Measurements from ENCODE around the gene FFAR1. TPM values are rescaled to one million over a fixed set of nuclear protein-coding genes. Genes with fewer than 3 reads are reported as not detected.

Gene FFAR1
- total RNA-seq, 2 experiments from 2014 or later: not detected

- Mint-ChIP-seq H3K9me3 (ENCODE audit: insufficient read depth) (peaks cover 7% of the 10 kb centered on the region), H3K4me1 (ENCODE audit: low read depth) (no peaks in the 10 kb centered on the region), H3K4me3 (no peak overlapping the region), H3K27ac (no peak overlapping the region), H3K36me3 (ENCODE audit: low read depth) (peaks cover 5% of the 10 kb centered on the region), H3K27me3 (ENCODE audit: low read depth) (peaks cover 14% of the 10 kb centered on the region)
- ATAC-seq (no peak), DNase-seq (no peak)
- POLR2A ChIA-PET: no interaction called here
- CTCF ChIA-PET: interaction anchor here (0.5 to 1.5 kb wide), 2 partner anchors 38 to 106 kb away, joined by 3 to 7 read pairs; no protein-coding TSS in a partner anchor
These were observed 40.8 kb downstream of the FFAR1 start for GRCh38 chr19:35388277-35389054.

GRCh38 chr19:35389192-35389861, 41.6 kb downstream of the FFAR1 start:
- H3K4me3 Mint-ChIP-seq: no peak overlapping the region
- H3K4me1 Mint-ChIP-seq (ENCODE audit: low read depth): no peaks in the 10 kb centered on the region
- H3K36me3 Mint-ChIP-seq (ENCODE audit: low read depth): peaks cover 5% of the 10 kb centered on the region
- no peak for ATAC-seq
- no peak overlapping the region for H3K27ac Mint-ChIP-seq
- POLR2A ChIA-PET: no interaction called here
- DNase-seq: no peak
- peaks cover 7% of the 10 kb centered on the region for H3K9me3 Mint-ChIP-seq (ENCODE audit: insufficient read depth)
- peaks cover 11% of the 10 kb centered on the region for H3K27me3 Mint-ChIP-seq (ENCODE audit: low read depth)
- CTCF ChIA-PET: no interaction called here

DNA sequence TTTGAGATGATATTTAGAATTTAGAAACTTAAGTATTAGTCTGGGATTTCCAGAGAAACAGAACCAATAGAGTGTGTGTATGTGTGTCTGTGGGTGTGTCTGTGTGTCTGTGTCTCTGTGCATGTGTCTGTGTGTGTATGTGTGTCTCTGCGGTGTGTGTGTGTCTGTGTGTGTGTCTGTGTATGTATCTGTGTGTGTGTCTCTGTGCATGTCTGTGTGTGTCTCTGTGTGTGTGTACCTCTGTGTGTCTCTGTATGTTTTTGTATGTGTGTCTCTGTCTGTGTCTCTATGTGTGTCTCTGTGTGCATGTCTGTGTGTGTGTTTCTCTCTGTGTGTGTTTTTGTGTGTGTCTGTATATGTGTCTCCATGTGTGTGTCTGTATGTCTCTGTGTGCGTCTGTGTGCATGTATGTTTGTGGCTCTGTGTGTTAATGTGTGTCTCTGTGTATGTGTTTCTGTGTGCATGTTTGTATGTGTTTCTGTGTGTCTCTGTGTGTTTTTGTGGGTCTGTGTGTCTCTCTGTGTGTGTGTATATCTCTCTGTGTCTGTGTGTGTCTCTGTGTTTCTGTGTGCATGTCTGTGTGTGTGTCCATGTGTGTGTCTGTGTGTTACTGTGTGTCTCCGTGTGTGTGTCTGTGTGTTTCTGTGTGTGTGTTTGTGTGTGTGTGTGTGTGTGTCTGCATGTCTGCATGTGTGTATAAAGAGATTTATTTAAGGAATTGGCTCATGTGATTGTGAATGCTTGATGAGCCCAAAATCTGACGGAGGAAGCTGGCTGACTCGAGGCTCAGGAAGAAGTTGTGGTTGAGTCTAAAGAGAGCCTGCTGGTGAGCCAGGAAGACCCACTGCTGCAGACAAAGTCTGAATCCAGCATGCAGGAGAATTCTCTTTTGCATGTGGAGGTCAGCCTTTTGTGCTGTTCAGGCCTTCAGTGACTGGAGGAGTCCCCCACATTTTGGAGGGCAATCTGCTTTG, 45.3 kb downstream of the FFAR1 start:
- ChIA-PET POLR2A (no interaction called here), CTCF (no interaction called here)
- Mint-ChIP-seq H3K4me1 (ENCODE audit: low read depth) (no peaks in the 10 kb centered on the region), H3K27me3 (ENCODE audit: low read depth) (peaks cover 9% of the 10 kb centered on the region), H3K4me3 (no peak overlapping the region), H3K27ac (no peak overlapping the region), H3K9me3 (ENCODE audit: insufficient read depth) (no peaks in the 10 kb centered on the region), H3K36me3 (ENCODE audit: low read depth) (no peaks in the 10 kb centered on the region)
- ATAC-seq (no peak), DNase-seq (no peak)

GRCh38 chr19:35395382-35396199, 47.9 kb downstream of the FFAR1 start:
- H3K4me1 Mint-ChIP-seq (ENCODE audit: low read depth): no peaks in the 10 kb centered on the region
- no peaks in the 10 kb centered on the region for H3K9me3 Mint-ChIP-seq (ENCODE audit: insufficient read depth)
- no peaks in the 10 kb centered on the region for H3K36me3 Mint-ChIP-seq (ENCODE audit: low read depth)
- H3K27ac Mint-ChIP-seq: no peak overlapping the region
- peaks cover 9% of the 10 kb centered on the region for H3K27me3 Mint-ChIP-seq (ENCODE audit: low read depth)
- CTCF ChIA-PET: no interaction called here
- H3K4me3 Mint-ChIP-seq: no peak overlapping the region
- POLR2A ChIA-PET: interaction anchor here (0.6 kb wide), 1 partner anchor 228 kb away, joined by 6 read pairs; no protein-coding TSS in a partner anchor
- ATAC-seq: no peak
- no peak for DNase-seq

DNA sequence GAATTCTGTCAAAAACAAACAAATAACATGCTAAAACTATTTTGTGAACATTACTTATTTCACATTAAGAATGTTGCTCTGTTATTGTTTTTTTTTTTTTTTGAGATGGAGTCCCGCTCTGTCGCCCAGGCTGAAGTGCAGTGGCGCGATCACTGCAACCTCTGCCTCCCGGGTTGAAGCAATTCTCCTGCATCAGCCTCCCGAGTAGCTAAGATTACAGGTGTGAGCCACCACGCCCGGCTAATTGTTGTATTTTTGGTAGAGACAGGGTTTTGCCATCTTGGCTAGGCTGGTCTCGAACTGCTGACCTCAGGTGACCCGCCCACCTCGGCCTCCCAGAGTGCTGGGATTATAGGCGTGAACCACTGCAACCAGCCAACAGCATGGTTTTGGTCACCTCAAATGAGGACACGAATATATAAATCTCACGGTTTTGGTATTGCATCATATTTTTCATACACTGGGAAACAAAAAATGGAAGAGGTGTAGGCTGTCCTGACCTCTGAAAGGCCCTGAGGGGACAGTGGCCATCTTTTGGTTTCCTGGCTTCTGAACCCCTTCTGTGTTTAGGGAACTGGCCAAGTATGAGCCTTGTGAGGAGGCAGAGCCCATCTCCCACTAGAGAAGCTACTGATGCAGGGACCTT, 48.7 kb downstream of the FFAR1 start:
- Mint-ChIP-seq H3K4me1 (ENCODE audit: low read depth) (no peaks in the 10 kb centered on the region), H3K9me3 (ENCODE audit: insufficient read depth) (no peaks in the 10 kb centered on the region), H3K36me3 (ENCODE audit: low read depth) (no peaks in the 10 kb centered on the region), H3K27ac (no peak overlapping the region), H3K27me3 (ENCODE audit: low read depth) (peaks cover 6% of the 10 kb centered on the region), H3K4me3 (no peak overlapping the region)
- ChIA-PET CTCF (no interaction called here), POLR2A (interaction anchor here (0.6 kb wide), 1 partner anchor 228 kb away, joined by 6 read pairs; no protein-coding TSS in a partner anchor)
- DNase-seq: no peak
- ATAC-seq: no peak

DNA sequence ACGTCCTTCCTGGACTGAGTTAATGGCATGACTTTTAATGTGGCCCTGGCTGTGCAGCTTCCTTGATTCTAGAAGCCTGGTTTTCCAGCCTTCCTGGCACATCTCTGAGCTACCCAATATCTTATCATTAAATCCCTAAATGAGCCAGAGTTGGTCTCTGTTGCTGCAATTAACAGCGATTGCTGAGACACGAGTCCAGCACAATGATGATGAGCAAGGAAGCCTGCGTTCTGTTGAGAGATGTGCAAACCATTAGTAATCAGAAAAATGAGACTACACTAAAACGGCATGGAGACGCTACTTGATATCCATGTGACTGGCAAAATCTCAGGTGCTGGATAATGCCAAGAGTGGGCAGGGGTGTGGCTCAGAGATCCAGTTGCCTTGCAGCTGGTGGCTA, 49.4 kb downstream of the FFAR1 start:
- Mint-ChIP-seq H3K4me1 (ENCODE audit: low read depth) (no peaks in the 10 kb centered on the region), H3K4me3 (no peak overlapping the region), H3K9me3 (ENCODE audit: insufficient read depth) (no peaks in the 10 kb centered on the region), H3K36me3 (ENCODE audit: low read depth) (no peaks in the 10 kb centered on the region), H3K27ac (no peak overlapping the region), H3K27me3 (ENCODE audit: low read depth) (peaks cover 6% of the 10 kb centered on the region)
- POLR2A ChIA-PET: no interaction called here
- DNase-seq (no peak), ATAC-seq (no peak)
- CTCF ChIA-PET: no interaction called here

Small RNAs within 50 kb of the gene (microRNA-seq; reads per million reads assigned to microRNA genes)
- not detected for gene MIR5196

Other genes starting within 250 kb of the FFAR1 start
- gene FXYD3, start 232.1 kb upstream of the FFAR1 start, total RNA-seq: not detected
- under 1 TPM; 0.13 TPM for gene LGI4, start 212.8 kb upstream of the FFAR1 start, total RNA-seq
- 1 to 10 TPM; 1.3 to 1.4 TPM for gene FXYD1, start 209.1 kb upstream of the FFAR1 start, total RNA-seq
- gene FXYD7, start 204.6 kb upstream of the FFAR1 start, total RNA-seq: 1 to 10 TPM; 4.1 to 5.2 TPM
- 100 to 1,000 TPM; 338 to 384 TPM for gene FXYD5, start 193.2 kb upstream of the FFAR1 start, total RNA-seq
- not detected for gene FAM187B, start 119.2 kb upstream of the FFAR1 start, total RNA-seq
- 10 to 100 TPM; 25.5 to 25.9 TPM for gene LSR, start 98.9 kb upstream of the FFAR1 start, total RNA-seq
- 100 to 1,000 TPM; 125 to 138 TPM for gene USF2, start 78.9 kb upstream of the FFAR1 start, total RNA-seq
- gene HAMP, start 65.4 kb upstream of the FFAR1 start, total RNA-seq: under 1 TPM; 0.50 to 0.63 TPM
- under 1 TPM in 1 of 2 experiments, not detected in 1; 0.26 TPM for gene MAG, start 55.7 kb upstream of the FFAR1 start, total RNA-seq
- under 1 TPM; 0.52 to 0.63 TPM for gene CD22, start 18.7 kb upstream of the FFAR1 start, total RNA-seq
- not detected for gene FFAR3, start 10.6 kb downstream of the FFAR1 start, total RNA-seq
- gene GPR42, start 23.2 kb downstream of the FFAR1 start, total RNA-seq: not detected
- gene FFAR2, start 100.4 kb downstream of the FFAR1 start, total RNA-seq: not detected
- gene KRTDAP, start 142.6 kb downstream of the FFAR1 start, total RNA-seq: not detected
- not detected for gene DMKN, start 165.7 kb downstream of the FFAR1 start, total RNA-seq
- not detected for gene SBSN, start 180.4 kb downstream of the FFAR1 start, total RNA-seq
- not detected for gene GAPDHS, start 185.6 kb downstream of the FFAR1 start, total RNA-seq
- gene TMEM147, start 197.7 kb downstream of the FFAR1 start, total RNA-seq: 10 to 100 TPM; 53.3 to 54.1 TPM
- not detected for gene ATP4A, start 215.8 kb downstream of the FFAR1 start, total RNA-seq
- gene PMIS2, start 238.3 kb downstream of the FFAR1 start, total RNA-seq: not detected

Measured in activated CD8-positive, alpha-beta T cell treated with anti-CD3 and anti-CD28 coated beads, Interleukin-2, amount 10 ng/mL, durations not matched to agents 7 days and 5 days (primary cell).